ENCODE data around the gene EMP1. TPM values are rescaled to one million over a fixed set of nuclear protein-coding genes. Genes with fewer than 3 reads are reported as not detected.

EMP1 gene
- total and polyA plus RNA-seq, 2 donors (not counting 3 experiments of a cell fraction or from before 2014, with no cell fraction given) = 265 to 528 TPM

DNA sequence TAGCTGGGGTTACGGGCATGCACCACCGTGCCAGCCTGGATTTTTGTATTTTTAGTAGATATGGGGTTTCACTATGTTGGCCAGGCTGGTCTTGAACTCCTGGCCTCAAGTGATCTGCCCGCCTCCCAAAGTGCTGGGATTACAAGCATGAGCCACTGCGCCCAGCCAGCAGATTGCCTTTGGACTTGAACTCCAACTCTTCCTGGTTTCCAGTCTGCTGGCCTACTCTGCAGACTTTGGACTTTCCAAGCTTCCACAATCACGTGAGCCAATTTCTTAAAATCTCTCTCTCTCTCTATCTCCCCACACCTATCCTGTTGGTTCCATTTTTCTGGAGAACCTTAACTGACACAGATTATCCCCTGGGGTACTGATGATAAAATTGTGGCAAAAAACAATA is 55.0 kb downstream of the EMP1 start:
- Histone ChIP-seq H2AFZ (ENCODE audit: low read depth, low read length) (no peak overlapping the region), H3K27ac (ENCODE audit: insufficient read depth, low read depth, low read length) (no peak overlapping the region), H3K79me2 (ENCODE audit: control insufficient read depth, insufficient read depth, low read length) (no peaks in the 10 kb centered on the region), H3K4me2 (ENCODE audit: insufficient read depth, low read length) (no peak overlapping the region), H3K9me1 (replicated peaks; ENCODE audit: control insufficient read depth, extremely low read depth, insufficient read depth, low read length) (no peaks in the 10 kb centered on the region), H3K36me3 (ENCODE audit: control insufficient read depth in 2 of 2, extremely low read depth in 1 of 2, insufficient read depth in 2 of 2, low read length in 2 of 2) (no peaks in the 10 kb centered on the region), H3K27me3 (ENCODE audit: control insufficient read depth in 2 of 2, insufficient read depth in 2 of 2, low read length in 2 of 2) (peaks cover 0 to 4% of the 10 kb centered on the region in 2 experiments), H3K4me1 (ENCODE audit: control insufficient read depth, extremely low read depth, insufficient read depth, low read length) (peaks cover 6% of the 10 kb centered on the region), H3K4me3 (replicated peaks in 1 of 3; ENCODE audit: insufficient read depth in 1 of 3, low read depth in 1 of 3, low read length in 3 of 3) (no peak overlapping the region), H4K20me1 (replicated peaks; ENCODE audit: control insufficient read depth, extremely low read depth, insufficient read depth, low read length) (no peaks in the 10 kb centered on the region), H3K9ac (replicated peaks; ENCODE audit: extremely low read depth, insufficient read depth, low read length) (no peak overlapping the region), H3K9me3 (replicated peaks; ENCODE audit: control insufficient read depth, insufficient read depth, low read length) (no peaks in the 10 kb centered on the region)
- CTCF ChIA-PET = no interaction called here
- intact Hi-C loops (cut with micrococcal nuclease) = no loop called here
- no peak for FAIRE-seq
- BruUV-seq (replicated peaks) = no TSS peak
- no peak for DNase-seq (ENCODE audit: low read depth, low spot score)
- TF ChIP-seq, protein P1, sequence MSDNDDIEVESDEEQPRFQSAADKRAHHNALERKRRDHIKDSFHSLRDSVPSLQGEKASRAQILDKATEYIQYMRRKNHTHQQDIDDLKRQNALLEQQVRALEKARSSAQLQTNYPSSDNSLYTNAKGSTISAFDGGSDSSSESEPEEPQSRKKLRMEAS (IDR thresholded peaks at IDR 0.05; ENCODE audit: insufficient read depth, insufficient read length) = no peak
- no peak for TF ChIP-seq POLR2AphosphoS5 (IDR thresholded peaks at IDR 0.05; ENCODE audit: insufficient read depth, low read depth, low read length)
- no peak for TF ChIP-seq FOS (IDR thresholded peaks at IDR 0.05; ENCODE audit: borderline replicate concordance, insufficient read depth, low read length)
- TF ChIP-seq EZH2 (IDR thresholded peaks at IDR 0.05; ENCODE audit: borderline replicate concordance, low read depth, low read length, severe bottlenecking) = no peak
- TF ChIP-seq, protein P2, sequence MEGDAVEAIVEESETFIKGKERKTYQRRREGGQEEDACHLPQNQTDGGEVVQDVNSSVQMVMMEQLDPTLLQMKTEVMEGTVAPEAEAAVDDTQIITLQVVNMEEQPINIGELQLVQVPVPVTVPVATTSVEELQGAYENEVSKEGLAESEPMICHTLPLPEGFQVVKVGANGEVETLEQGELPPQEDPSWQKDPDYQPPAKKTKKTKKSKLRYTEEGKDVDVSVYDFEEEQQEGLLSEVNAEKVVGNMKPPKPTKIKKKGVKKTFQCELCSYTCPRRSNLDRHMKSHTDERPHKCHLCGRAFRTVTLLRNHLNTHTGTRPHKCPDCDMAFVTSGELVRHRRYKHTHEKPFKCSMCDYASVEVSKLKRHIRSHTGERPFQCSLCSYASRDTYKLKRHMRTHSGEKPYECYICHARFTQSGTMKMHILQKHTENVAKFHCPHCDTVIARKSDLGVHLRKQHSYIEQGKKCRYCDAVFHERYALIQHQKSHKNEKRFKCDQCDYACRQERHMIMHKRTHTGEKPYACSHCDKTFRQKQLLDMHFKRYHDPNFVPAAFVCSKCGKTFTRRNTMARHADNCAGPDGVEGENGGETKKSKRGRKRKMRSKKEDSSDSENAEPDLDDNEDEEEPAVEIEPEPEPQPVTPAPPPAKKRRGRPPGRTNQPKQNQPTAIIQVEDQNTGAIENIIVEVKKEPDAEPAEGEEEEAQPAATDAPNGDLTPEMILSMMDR (IDR thresholded peaks at IDR 0.05; ENCODE audit: extremely low read depth in 1 of 2, insufficient read depth in 1 of 2, low read depth in 1 of 2, low read length in 2 of 2) = no peak
- no peak for TF ChIP-seq JUN (IDR thresholded peaks at IDR 0.05; ENCODE audit: borderline replicate concordance, insufficient read depth, insufficient read length, low read depth)
- TF ChIP-seq POLR2A (IDR thresholded peaks at IDR 0.05; ENCODE audit: low read depth, low read length) = no peak
- no peak for TF ChIP-seq MYC (IDR thresholded peaks at IDR 0.05; ENCODE audit: low read depth, low read length)
- TF ChIP-seq GATA2 (IDR thresholded peaks at IDR 0.05; ENCODE audit: insufficient read depth, insufficient read length, low read depth, low read length) = no peak
- dilution Hi-C loops (cut with MboI; ENCODE audit: extremely low pct_ligation_motif_present, low sequenced_read_pairs) = no loop called here
- POLR2A ChIA-PET = no interaction called here

Data from endothelial cell of umbilical vein (primary cell).